Psoas muscle (tissue), 8 donors: ENCODE results near the gene HS3ST2. TPM values are rescaled to one million over a fixed set of nuclear protein-coding genes. Genes with fewer than 3 reads are reported as not detected.

ENCODE experiments used
- ATAC-seq, 4 donors: fragments of 200-7000 bp; cut with Tn5 transposase; one replicate each; pipeline ENCODE4 v1.9.1; 2020; ENCODE audit warnings: moderate library complexity in 3 of 4, mild to moderate bottlenecking in 2 of 4
- DNase-seq, 2 donors: peaks; one replicate each; pipeline ENCODE4 v3.0.0-alpha.2; 2020
- H3K27ac ChIP-seq: fragments of 200-600 bp; one replicate; pipeline ENCODE4 v1.8.0; 2022
- H3K27me3 ChIP-seq, 3 donors: fragments of 200-600 bp in 1 of 3; one replicate each; pipeline versions ENCODE4 v1.6.1 to v1.8.0; 2013 to 2022; ENCODE audit warnings: low read length in 2 of 3, mild to moderate bottlenecking in 2 of 3, moderate library complexity in 1 of 3; ENCODE audit not compliant: insufficient read depth in 3 of 3
- H3K36me3 ChIP-seq, 2 donors: fragments of 200-600 bp in 1 of 2; one replicate each; pipeline versions ENCODE4 v1.6.1 to v1.8.0; 2013 to 2022; ENCODE audit warnings: low read depth in 1 of 2, mild to moderate bottlenecking in 1 of 2, moderate library complexity in 1 of 2; ENCODE audit not compliant: insufficient read depth in 1 of 2
- H3K4me1 ChIP-seq: fragments of 200-600 bp; one replicate; pipeline ENCODE4 v1.8.0; 2022
- H3K4me3 ChIP-seq: fragments of 200-600 bp; one replicate; pipeline ENCODE4 v1.8.0; 2022; ENCODE audit warnings: mild to moderate bottlenecking
- H3K9me3 ChIP-seq: fragments of 200-600 bp; one replicate; pipeline ENCODE4 v1.8.0; 2022
- CTCF ChIP-seq: fragments of 200-600 bp; IDR thresholded peaks from one replicate; pipeline ENCODE4 v1.8.0; 2022; ENCODE audit warnings: antibody characterized with exemption
- WGBS, 3 donors: extraction: QIAGEN DNeasy Blood & Tissue Kit; methylation state at CpG; one replicate each; pipeline versions ENCODE4 v1.1.6 to v1.1.7; 2013; 5-methylcytosine and 5-hydroxymethylcytosine counted together
- intact Hi-C, 2 donors: fragments of 100-400 bp; cut with DNase I; formaldehyde crosslinking; loops; one replicate each; pipeline versions ENCODE4 v1.11.0 to v1.14.2; 2022
- polyA plus RNA-seq, 3 donors: library from polyadenylated mRNA; stranded (reverse); fragments of 200-250 nt; gene quantifications; one replicate each; pipeline ENCODE4 v1.2.3, GENCODE V29; 2013
- total RNA-seq, 4 donors: library from RNA; stranded (reverse); fragmentation: NEBNext Ultra II Directional in 2 of 4; extraction: Animal tissue kit (Norgen Biotek cat#: 25700) in 2 of 4; gene quantifications; one replicate each; pipeline versions ENCODE4 v1.2.1 to v1.2.4, GENCODE V29; 2021 to 2023
- donor health status: healthy with polysubstance abuse.
- donor health status: DM: no; HTN: no; CAD: no; lungs with moderate emphysema.
- donor health status: Bipolar disorder and iron deficiency.
- donor health status: healthy.
- donor health status: DM: yes; HTN: yes; CAD: no.
- donor health status: DM: no; HTN: no; CAD: no.
- donor health status: DM: no; HTN: no; CAD: no.
- donor health status: DM: yes; HTN: yes; CAD: no.

HS3ST2 gene
- total and polyA plus RNA-seq, 7 donors = 0.05 to 1.6 (median 0.42) TPM; not detected in 1

- 45 to 53% (median 48%) methylated on average over 5 of the region's 5 CpGs for WGBS, 3 donors
- intact Hi-C loops = no loop called here
- TF ChIP-seq CTCF = no peak
These were observed 54.7 kb downstream of the HS3ST2 start for GRCh38 chr16:22868593-22869224.

GRCh38 chr16:22871861-22872260 is 57.9 kb downstream of the HS3ST2 start:
- Histone ChIP-seq H3K4me3 (no peak overlapping the region), H3K27me3 (no peaks in the 10 kb centered on the region), H3K4me1 (no peaks in the 10 kb centered on the region), H3K36me3 (no peaks in the 10 kb centered on the region), H3K9me3 (no peaks in the 10 kb centered on the region), H3K27ac (no peak overlapping the region)
- WGBS, 3 donors = 62 to 75% (median 73%) methylated on average over 4 of the region's 4 CpGs
- no peak for ATAC-seq
- intact Hi-C loops = no loop called here
- TF ChIP-seq CTCF = no peak
- no peak for DNase-seq

More at GRCh38 chr16:22868593-22869224, 54.7 kb downstream of the HS3ST2 start:
- ATAC-seq (no peak), DNase-seq (no peak)
- H3K4me1 ChIP-seq = no peaks in the 10 kb centered on the region
- no peaks in the 10 kb centered on the region for H3K27me3 ChIP-seq
- H3K27ac ChIP-seq = no peak overlapping the region
- H3K9me3 ChIP-seq = no peaks in the 10 kb centered on the region
- H3K36me3 ChIP-seq = no peaks in the 10 kb centered on the region
- H3K4me3 ChIP-seq = no peak overlapping the region

GRCh38 chr16:22874394-22874793 is 60.4 kb downstream of the HS3ST2 start:
- TF ChIP-seq CTCF = no peak
- Histone ChIP-seq H3K36me3 (no peaks in the 10 kb centered on the region), H3K9me3 (no peaks in the 10 kb centered on the region), H3K27me3 (no peaks in the 10 kb centered on the region), H3K4me3 (no peak overlapping the region), H3K4me1 (no peaks in the 10 kb centered on the region), H3K27ac (no peak overlapping the region)
- ATAC-seq (no peak), DNase-seq (no peak)
- intact Hi-C loops = no loop called here
- WGBS, 3 donors = 62 to 67% (median 63%) methylated on average over 4 of the region's 4 CpGs

DNA sequence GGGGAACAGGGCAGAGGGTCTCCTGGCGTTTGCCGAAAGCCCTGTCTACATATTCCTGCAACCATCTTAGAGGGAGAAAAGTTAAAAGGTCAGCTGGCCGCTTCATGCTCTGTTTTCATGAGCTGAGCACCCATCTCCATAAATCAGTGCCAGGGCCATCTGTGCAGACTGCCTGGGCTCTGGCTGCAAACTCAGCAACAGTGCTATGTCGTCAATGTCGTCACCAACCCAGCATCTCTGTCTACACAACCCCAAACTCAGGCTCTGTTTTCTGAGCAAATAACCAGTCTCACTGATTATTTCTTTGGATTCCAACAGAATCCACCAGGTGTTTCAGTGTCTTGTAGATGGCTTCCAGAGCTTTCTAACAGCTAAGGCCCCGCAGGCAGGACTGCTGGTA is 65.0 kb downstream of the HS3ST2 start:
- no peak for DNase-seq
- ATAC-seq = no peak
- no peak for TF ChIP-seq CTCF
- no peaks in the 10 kb centered on the region for H3K27me3 ChIP-seq
- H3K9me3 ChIP-seq = no peaks in the 10 kb centered on the region
- H3K27ac ChIP-seq = no peak overlapping the region
- H3K4me3 ChIP-seq = no peak overlapping the region
- H3K4me1 ChIP-seq = no peaks in the 10 kb centered on the region
- no peaks in the 10 kb centered on the region for H3K36me3 ChIP-seq
- intact Hi-C loops = no loop called here
- 40 to 52% (median 47%) methylated on average over 6 of the region's 6 CpGs for WGBS, 3 donors

- H3K4me3 ChIP-seq = no peak overlapping the region
- no peaks in the 10 kb centered on the region for H3K36me3 ChIP-seq
- H3K4me1 ChIP-seq = no peaks in the 10 kb centered on the region
- no peaks in the 10 kb centered on the region for H3K27me3 ChIP-seq
- no peak overlapping the region for H3K27ac ChIP-seq
- DNase-seq = no peak
- 25 to 33% (median 31%) methylated on average over 6 of the region's 6 CpGs for WGBS, 3 donors
- TF ChIP-seq CTCF = no peak
- ATAC-seq = no peak
- no peaks in the 10 kb centered on the region for H3K9me3 ChIP-seq
- intact Hi-C loops = no loop called here
These were observed 65.5 kb downstream of the HS3ST2 start for GRCh38 chr16:22879466-22879865.
